Limb (tissue), 2 donors: ENCODE results near the gene TDRD7.
"Not testable (repeated sequence)": the region's sequence is repeated elsewhere in the genome, so short reads cannot be mapped to it uniquely, and the experiment has no call there.

ENCODE experiments used
- DNase-seq, 2 donors: peaks; one replicate each; pipeline ENCODE4 v3.0.0-alpha.2; 2016; ENCODE audit errors: extremely low spot score in 2 of 2

Gene TDRD7

GRCh38 chr9:97473717-97474116 is 61.8 kb downstream of the TDRD7 start:
- no peak for DNase-seq

- DNase-seq: no peak
These were observed 62.6 kb downstream of the TDRD7 start for GRCh38 chr9:97474372-97474925.

- no peak for DNase-seq
These were observed 63.2 kb downstream of the TDRD7 start for GRCh38 chr9:97475059-97475458.

GRCh38 chr9:97478301-97478981 is 66.5 kb downstream of the TDRD7 start:
- DNase-seq: no peak

GRCh38 chr9:97479496-97480159 is 67.7 kb downstream of the TDRD7 start:
- DNase-seq: no peak

GRCh38 chr9:97480174-97480573 is 68.3 kb downstream of the TDRD7 start:
- DNase-seq: no peak

GRCh38 chr9:97480749-97481148 is 68.9 kb downstream of the TDRD7 start:
- DNase-seq: no peak

GRCh38 chr9:97484134-97484533 is 72.2 kb downstream of the TDRD7 start:
- DNase-seq: peak in 1 of 2 donors; percentile 35

GRCh38 chr9:97487107-97487506 is 75.2 kb downstream of the TDRD7 start:
- no peak for DNase-seq

GRCh38 chr9:97487861-97488260 is 76.0 kb downstream of the TDRD7 start:
- no peak for DNase-seq

- no peak for DNase-seq
These were observed 79.5 kb downstream of the TDRD7 start for GRCh38 chr9:97491216-97491999.

- DNase-seq: not testable (repeated sequence)
These were observed 85.9 kb downstream of the TDRD7 start for GRCh38 chr9:97497558-97498375.

GRCh38 chr9:97498846-97499245 is 87.0 kb downstream of the TDRD7 start:
- DNase-seq: not testable (repeated sequence)

- no peak for DNase-seq
These were observed 88.4 kb downstream of the TDRD7 start for GRCh38 chr9:97500263-97500662.

- no peak for DNase-seq
These were observed 88.9 kb downstream of the TDRD7 start for GRCh38 chr9:97500765-97501176.

- peak in 1 of 2 donors; percentile 66 for DNase-seq
These were observed 89.5 kb downstream of the TDRD7 start, which contains the start of gene TMOD1 for GRCh38 chr9:97501177-97501971. TMOD1 (plus strand) TSS chr9:97501666; CDS start chr9:97524189, 22,523 bp downstream.

GRCh38 chr9:97501972-97502221 is 90.0 kb downstream of the TDRD7 start:
- no peak for DNase-seq

- peak in 1 of 2 donors; percentile 36 for DNase-seq
These were observed 90.5 kb downstream of the TDRD7 start for GRCh38 chr9:97502222-97502983.

GRCh38 chr9:97502984-97503861 is 91.3 kb downstream of the TDRD7 start:
- peak in 1 of 2 donors; percentile 24 for DNase-seq
